Astrocyte (in vitro differentiated cells and primary cell): Measurements from ENCODE around the gene LIPJ. TPM values are rescaled to one million over a fixed set of nuclear protein-coding genes. Genes with fewer than 3 reads are reported as not detected.

Experiments used
- DNase-seq: peaks from one replicate; pipeline ENCODE4 v3.0.0-alpha.2; 2010; ENCODE audit warnings: low read depth
- FAIRE-seq: peaks from 2 replicates; lab custom pipeline; 2011; peaks lifted over from hg19 to GRCh38; lab: Jason Lieb, UNC
- H2AFZ ChIP-seq: 2 replicates; pipeline ENCODE4 v1.6.0; 2012; ENCODE audit warnings: low read depth, low read length, inconsistent platforms
- H3K27ac ChIP-seq: 2 replicates; pipeline ENCODE4 v1.5.1; 2011; ENCODE audit warnings: low read depth, low read length, inconsistent platforms
- H3K27me3 ChIP-seq: 2 replicates; pipeline ENCODE4 v1.6.0; 2011; ENCODE audit warnings: low read length, inconsistent platforms; ENCODE audit not compliant: insufficient read depth
- H3K36me3 ChIP-seq: 2 replicates; pipeline ENCODE4 v1.5.1; 2011; ENCODE audit warnings: low read length, inconsistent platforms; ENCODE audit not compliant: insufficient read depth
- H3K4me1 ChIP-seq: 2 replicates; pipeline ENCODE4 v1.5.1; 2011; ENCODE audit warnings: low read length, inconsistent platforms; ENCODE audit not compliant: insufficient read depth
- H3K4me2 ChIP-seq: 2 replicates; pipeline ENCODE4 v1.6.0; 2012; ENCODE audit warnings: low read length, inconsistent platforms
- H3K4me3 ChIP-seq: 2 replicates; pipeline ENCODE4 v1.5.1; 2011; ENCODE audit warnings: low read depth, mild to moderate bottlenecking, low read length, inconsistent platforms; ENCODE audit not compliant: insufficient read depth
- H3K79me2 ChIP-seq: 2 replicates; pipeline ENCODE4 v1.6.0; 2012; ENCODE audit warnings: mild to moderate bottlenecking, low read length, inconsistent platforms; ENCODE audit not compliant: insufficient read depth
- H3K9ac ChIP-seq: 2 replicates; pipeline ENCODE4 v1.6.0; 2012; ENCODE audit warnings: mild to moderate bottlenecking, low read length, inconsistent platforms
- H3K9me3 ChIP-seq: 2 replicates; pipeline ENCODE4 v1.5.1; 2012; ENCODE audit warnings: low read depth, mild to moderate bottlenecking, low read length, inconsistent platforms; ENCODE audit not compliant: insufficient read depth
- H4K20me1 ChIP-seq: 2 replicates; pipeline ENCODE4 v1.6.0; 2012; ENCODE audit warnings: low read length, inconsistent platforms; ENCODE audit not compliant: insufficient read depth
- H3K27ac Mint-ChIP-seq: one replicate; pipeline ENCODE4 v1.8.0; 2021; ENCODE audit warnings: mild to moderate bottlenecking, mixed read lengths; ENCODE audit not compliant: unreplicated experiment
- H3K27me3 Mint-ChIP-seq: one replicate; pipeline ENCODE4 v1.8.0; 2021; ENCODE audit warnings: low read depth, mixed read lengths; ENCODE audit not compliant: unreplicated experiment
- H3K36me3 Mint-ChIP-seq: one replicate; pipeline ENCODE4 v1.8.0; 2021; ENCODE audit warnings: low read depth, mixed read lengths; ENCODE audit not compliant: unreplicated experiment
- H3K4me1 Mint-ChIP-seq: one replicate; pipeline ENCODE4 v1.8.0; 2021; ENCODE audit warnings: low read depth, mixed read lengths; ENCODE audit not compliant: unreplicated experiment
- H3K4me3 Mint-ChIP-seq: one replicate; pipeline ENCODE4 v1.8.0; 2021; ENCODE audit warnings: mild to moderate bottlenecking, moderate library complexity, mixed read lengths; ENCODE audit not compliant: unreplicated experiment
- H3K9me3 Mint-ChIP-seq: one replicate; pipeline ENCODE4 v1.8.0; 2021; ENCODE audit warnings: mild to moderate bottlenecking, mixed read lengths; ENCODE audit not compliant: unreplicated experiment
- CTCF ChIP-seq: IDR thresholded peaks from 2 replicates; pipeline ENCODE4 v1.5.1; 2011; ENCODE audit warnings: low read depth, mild to moderate bottlenecking, inconsistent platforms, low read length, moderate library complexity; ENCODE audit not compliant: insufficient read depth
- EZH2 ChIP-seq: IDR thresholded peaks from 2 replicates; pipeline ENCODE4 v1.6.1; 2012; ENCODE audit warnings: mild to moderate bottlenecking, low read length, inconsistent platforms; ENCODE audit not compliant: insufficient read depth
- total RNA-seq: library from RNA; stranded (reverse); gene quantifications from 2 replicates; pipeline ENCODE4 v1.2.1, GENCODE V29; 2021

LIPJ gene
- total RNA-seq, 1 donor from 2014 or later, result not detected

- Histone ChIP-seq H3K9me3 (no peaks in the 10 kb centered on the region), H3K27me3 (no peaks in the 10 kb centered on the region), H3K79me2 (no peaks in the 10 kb centered on the region), H3K4me2 (no peak overlapping the region), H3K4me3 (no peak overlapping the region), H3K4me1 (no peaks in the 10 kb centered on the region), H3K27ac (no peak overlapping the region), H4K20me1 (no peaks in the 10 kb centered on the region), H2AFZ (no peak overlapping the region), H3K36me3 (no peaks in the 10 kb centered on the region), H3K9ac (no peak overlapping the region)
- no peak for TF ChIP-seq EZH2
- TF ChIP-seq CTCF, result no peak
- Mint-ChIP-seq H3K27me3 (no peaks in the 10 kb centered on the region), H3K27ac (no peak overlapping the region), H3K4me1 (peaks cover 59% of the 10 kb centered on the region), H3K36me3 (no peaks in the 10 kb centered on the region), H3K9me3 (peaks cover 1% of the 10 kb centered on the region), H3K4me3 (no peak overlapping the region)
- FAIRE-seq (no peak), DNase-seq (peak; percentile 71)
Observed at GRCh38 chr10:88540351-88540750, 46.2 kb upstream of the LIPJ start.

- no peaks in the 10 kb centered on the region for H4K20me1 ChIP-seq
- no peak for FAIRE-seq
- Mint-ChIP-seq H3K36me3 (no peaks in the 10 kb centered on the region), H3K9me3 (no peaks in the 10 kb centered on the region), H3K27ac (peak overlapping the region; percentile 82), H3K4me1 (peaks cover 59% of the 10 kb centered on the region), H3K27me3 (no peaks in the 10 kb centered on the region), H3K4me3 (no peak overlapping the region)
- H3K79me2 ChIP-seq, result no peaks in the 10 kb centered on the region
- no peak overlapping the region for H3K27ac ChIP-seq
- no peaks in the 10 kb centered on the region for H3K4me1 ChIP-seq
- no peaks in the 10 kb centered on the region for H3K9me3 ChIP-seq
- no peak for TF ChIP-seq CTCF
- TF ChIP-seq EZH2, result no peak
- H3K4me3 ChIP-seq, result no peak overlapping the region
- no peaks in the 10 kb centered on the region for H3K27me3 ChIP-seq
- no peak overlapping the region for H2AFZ ChIP-seq
- H3K4me2 ChIP-seq, result no peak overlapping the region
- H3K36me3 ChIP-seq, result no peaks in the 10 kb centered on the region
- no peak overlapping the region for H3K9ac ChIP-seq
- DNase-seq, result no peak
Observed at GRCh38 chr10:88541116-88541626, 45.4 kb upstream of the LIPJ start.

- no peak overlapping the region for H3K4me3 ChIP-seq
- FAIRE-seq (no peak), DNase-seq (peak; percentile 41)
- Mint-ChIP-seq H3K4me1 (peaks cover 48% of the 10 kb centered on the region), H3K36me3 (no peaks in the 10 kb centered on the region), H3K4me3 (no peak overlapping the region), H3K9me3 (no peaks in the 10 kb centered on the region), H3K27ac (no peak overlapping the region), H3K27me3 (no peaks in the 10 kb centered on the region)
- H3K79me2 ChIP-seq, result no peaks in the 10 kb centered on the region
- H3K27me3 ChIP-seq, result no peaks in the 10 kb centered on the region
- H3K4me1 ChIP-seq, result no peaks in the 10 kb centered on the region
- no peaks in the 10 kb centered on the region for H3K9me3 ChIP-seq
- TF ChIP-seq EZH2, result no peak
- TF ChIP-seq CTCF, result no peak
- no peak overlapping the region for H3K4me2 ChIP-seq
- no peak overlapping the region for H3K9ac ChIP-seq
- no peaks in the 10 kb centered on the region for H4K20me1 ChIP-seq
- no peaks in the 10 kb centered on the region for H3K36me3 ChIP-seq
- H2AFZ ChIP-seq, result no peak overlapping the region
- H3K27ac ChIP-seq, result no peak overlapping the region
Observed at GRCh38 chr10:88542522-88542921, 44.0 kb upstream of the LIPJ start.
